K562 (cell line): Measurements from ENCODE around the gene PDZK1IP1. TPM values are rescaled to one million over a fixed set of nuclear protein-coding genes. Genes with fewer than 3 reads are reported as not detected.
A peak's percentile ranks its signal among the peaks of the same experiment; 100 is the strongest.

Experiments used
- ARNT ChIP-seq, 2 experiments: fragments of 450-650 bp; IDR thresholded peaks; 2 replicates each; pipeline ENCODE4 v1.6.1; 2016; ENCODE audit warnings: mild to moderate bottlenecking in 1 of 2
- CBX5 ChIP-seq: IDR thresholded peaks from 2 replicates; pipeline ENCODE4 v1.6.1; 2014; ENCODE audit warnings: low read depth, borderline replicate concordance
- CSDE1 ChIP-seq, 2 experiments: fragments of 450-650 bp; IDR thresholded peaks; 2 replicates each; pipeline ENCODE4 v1.6.1; 2016; ENCODE audit warnings: mild to moderate bottlenecking in 1 of 2
- EGR1 ChIP-seq: fragments of 450-650 bp; conservative IDR thresholded peaks from 2 replicates; pipeline ENCODE4 v1.6.1; 2017; ENCODE audit warnings: mild to moderate bottlenecking
- FOXM1 ChIP-seq, 2 experiments: fragments of 450-650 bp in 1 of 2; sonication (generic) in 1 of 2; formaldehyde crosslinking in 1 of 2; IDR thresholded peaks; 2 replicates each; pipeline versions ENCODE4 v1.6.1 to v1.9.0; 2017 to 2022; ENCODE audit warnings: low read depth in 2 of 2, mild to moderate bottlenecking in 2 of 2, missing genetic modification reagents in 1 of 2, moderate library complexity in 1 of 2
- GABPB1 ChIP-seq: sonication (generic); formaldehyde crosslinking; IDR thresholded peaks from 2 replicates; pipeline ENCODE4 v1.8.0; 2022; ENCODE audit warnings: mild to moderate bottlenecking, missing genetic modification reagents
- GATAD2A ChIP-seq: fragments of 450-650 bp; IDR thresholded peaks from 2 replicates; pipeline ENCODE4 v1.6.1; 2017
- HCFC1 ChIP-seq: IDR thresholded peaks from 2 replicates; pipeline ENCODE4 v1.6.1; 2012; ENCODE audit warnings: low read depth, low read length, improper control_type of control experiment
- HDAC2 ChIP-seq: fragments of 450-650 bp; IDR thresholded peaks from 2 replicates; pipeline ENCODE4 v1.6.1; 2016; ENCODE audit warnings: mild to moderate bottlenecking
- HES1 ChIP-seq: fragments of 450-650 bp; IDR thresholded peaks from 2 replicates; pipeline ENCODE4 v1.6.1; 2016; ENCODE audit warnings: low read depth, mild to moderate bottlenecking, moderate library complexity
- NFATC3 ChIP-seq: fragments of 450-650 bp; IDR thresholded peaks from 2 replicates; pipeline ENCODE4 v1.6.1; 2017; ENCODE audit warnings: mild to moderate bottlenecking
- PBX2 ChIP-seq, 2 experiments: IDR thresholded peaks in 1 of 2; conservative IDR thresholded peaks in 1 of 2; 2 replicates each; pipeline ENCODE4 v1.6.1; 2016; ENCODE audit warnings: low read depth in 2 of 2, mild to moderate bottlenecking in 1 of 2, missing compliant biosample characterization in 1 of 2, missing genetic modification characterization in 1 of 2, moderate library complexity in 1 of 2
- POLR2AphosphoS2 ChIP-seq: IDR thresholded peaks from 2 replicates; pipeline ENCODE4 v1.6.1; 2012; ENCODE audit warnings: low read length, improper control_type of control experiment
- POLR2G ChIP-seq: fragments of 200-400 bp; formaldehyde crosslinking; IDR thresholded peaks from 2 replicates; pipeline ENCODE4 v1.6.1; 2017; ENCODE audit warnings: low read depth, mild to moderate bottlenecking, antibody characterized with exemption, low read length, moderate library complexity
- PPARD ChIP-seq: fragments of 250-450 bp; sonication (Bioruptor Pico); IDR thresholded peaks from 2 replicates; pipeline ENCODE4 v1.8.0; 2022; ENCODE audit warnings: inconsistent platforms, mild to moderate bottlenecking, moderate library complexity
- PTBP1 ChIP-seq: fragments of 200-400 bp; formaldehyde crosslinking; IDR thresholded peaks from 2 replicates; pipeline ENCODE4 v1.6.1; 2017; ENCODE audit warnings: low read depth, low read length
- RBM22 ChIP-seq: fragments of 200-400 bp; formaldehyde crosslinking; IDR thresholded peaks from 2 replicates; pipeline ENCODE4 v1.6.1; 2018; ENCODE audit warnings: low read length, low read depth; ENCODE audit not compliant: poor library complexity, severe bottlenecking
- RCOR1 ChIP-seq, 2 experiments: IDR thresholded peaks; 2 replicates each; pipeline ENCODE4 v1.6.1; 2012; ENCODE audit warnings: low read depth in 2 of 2, low read length in 2 of 2, borderline replicate concordance in 1 of 2, improper control_type of control experiment in 1 of 2
- SMAD1 ChIP-seq: fragments of 150-350 bp; IDR thresholded peaks from 2 replicates; pipeline ENCODE4 v1.6.1; 2014; ENCODE audit warnings: low read length, low read depth; ENCODE audit not compliant: partially characterized antibody
- TEAD4 ChIP-seq, 2 experiments: sonication (generic) in 1 of 2; formaldehyde crosslinking in 1 of 2; IDR thresholded peaks; 2 replicates each; pipeline versions ENCODE4 v1.6.1 to v1.8.0; 2012 to 2022; ENCODE audit warnings: borderline replicate concordance in 1 of 2, inconsistent platforms in 1 of 2, low read length in 1 of 2, mild to moderate bottlenecking in 1 of 2, missing genetic modification reagents in 1 of 2
- ZC3H11A ChIP-seq: IDR thresholded peaks from 2 replicates; pipeline ENCODE4 v1.6.1; 2012; ENCODE audit warnings: low read depth, low read length, improper control_type of control experiment
- ZNF140 ChIP-seq: fragments of 250-450 bp; sonication (Bioruptor Pico); IDR thresholded peaks from 2 replicates; pipeline ENCODE4 v1.8.0; 2021; ENCODE audit warnings: moderate library complexity, mild to moderate bottlenecking, inconsistent platforms
- ZNF583 ChIP-seq: fragments of 250-450 bp; sonication (Bioruptor Pico); IDR thresholded peaks from 2 replicates; pipeline ENCODE4 v1.4.0; 2020
- ZNF766 ChIP-seq: fragments of 200-800 bp; sonication (Bioruptor generic); conservative IDR thresholded peaks from 2 replicates; pipeline ENCODE4 v1.6.1; 2016; ENCODE audit warnings: missing genetic modification characterization, missing compliant biosample characterization
- ZNF778 ChIP-seq: fragments of 450-650 bp; formaldehyde crosslinking; IDR thresholded peaks from 2 replicates; pipeline ENCODE4 v1.4.0; 2020; ENCODE audit warnings: mild to moderate bottlenecking, moderate library complexity
- polyA plus RNA-seq, 8 experiments: library from polyadenylated mRNA; depleted of rRNA in 4 of 8; stranded (reverse) in 5 of 8; unstranded in 3 of 8; fragments of >200 nt; fragmentation: Nextera tagmentation in 2 of 8; fragmentation: Illumina TruSeq in 1 of 8; extraction: Ambion mirVana in 2 of 8; extraction: Trizol in 1 of 8; gene quantifications; 2 replicates each; pipeline versions ENCODE4 v1.2.1 to v1.2.3, GENCODE V29; 2011 to 2014; ENCODE audit warnings: inconsistent platforms in 1 of 8, missing spikeins in 1 of 8
- total RNA-seq, 7 experiments: library from RNA; depleted of rRNA in 6 of 7; stranded (reverse); fragments of >200 nt in 6 of 7; fragmentation: Illumina TruSeq in 2 of 7; extraction: Trizol in 2 of 7; gene quantifications; 2 replicates each; pipeline versions ENCODE4 v1.2.1 to v1.2.3, GENCODE V29; 2011 to 2021; ENCODE audit warnings: low replicate concordance in 1 of 7
- TF ChIP-seq, protein P1 (sequence below): fragments of 450-650 bp; IDR thresholded peaks from 2 replicates; pipeline ENCODE4 v1.6.1; 2017; ENCODE audit warnings: mild to moderate bottlenecking, moderate library complexity

The PDZK1IP1 gene
- total and polyA plus RNA-seq, 9 of the 15 experiments (the other 6 are each of a cell fraction or from before 2014, with no cell fraction given): 0.17 to 0.68 (median 0.53) TPM; not detected in 2

DNA sequence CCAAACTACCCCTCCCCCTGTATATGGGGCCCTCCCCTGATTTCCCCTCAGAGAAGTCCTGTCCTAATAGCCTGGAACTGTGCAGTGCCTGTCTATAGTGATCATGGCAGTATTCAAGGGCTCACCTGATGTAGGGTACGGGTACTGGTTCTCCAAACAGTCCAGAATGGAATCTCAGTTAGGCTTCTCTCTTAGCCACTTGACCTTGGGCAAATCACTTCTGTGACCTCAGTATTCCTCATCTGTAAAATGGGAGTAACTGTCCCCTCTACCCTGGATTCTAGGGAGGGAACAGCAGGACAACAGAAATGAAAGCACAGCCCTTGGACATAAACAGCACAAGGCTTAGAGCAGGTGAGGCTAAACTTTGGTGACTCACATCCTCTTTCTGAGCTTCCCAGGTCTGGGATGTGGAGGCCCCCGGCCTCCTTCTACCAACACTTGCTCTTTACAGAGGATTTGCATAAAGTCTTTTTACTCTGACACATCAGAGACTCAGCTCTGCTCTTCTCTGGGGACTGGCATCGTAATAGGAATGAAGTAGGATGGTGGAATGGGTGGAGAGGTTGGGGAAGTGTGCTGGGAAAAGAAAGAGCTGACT is 20.0 kb upstream of the PDZK1IP1 start (continued):
- TF ChIP-seq RCOR1 (IDR thresholded peaks at IDR 0.05; ENCODE audit: borderline replicate concordance in 1 of 2, low read depth in 2 of 2, low read length in 2 of 2) (peak; percentile 58 to 90; a peak in 3 of 4 replicates), HCFC1 (no peak), EGR1 (no peak), FOXM1 (IDR thresholded peaks at IDR 0.05; ENCODE audit: low read depth) (no peak), FOXM1 (CRISPR knock-in tag; IDR thresholded peaks at IDR 0.05; ENCODE audit: low read depth) (no peak), ZNF583 (CRISPR knock-in tag) (no peak), GATAD2A (no peak), HDAC2 (peak; percentile 93), RBM22 (no peak), NFATC3 (no peak), ARNT (IDR thresholded peaks at IDR 0.05) (0 out of 4 replicates have a peak, but pooled peaks of 1 of the 2 experiments have one; percentile 33), POLR2G (no peak), CBX5 (no peak), CSDE1 (IDR thresholded peaks at IDR 0.05) (no peak), PPARD (CRISPR knock-in tag) (no peak), ZC3H11A (no peak), ZNF766 (CRISPR knock-in tag) (no peak), TEAD4 (IDR thresholded peaks at IDR 0.05; ENCODE audit: low read length) (no peak), TEAD4 (CRISPR knock-in tag; IDR thresholded peaks at IDR 0.05; ENCODE audit: borderline replicate concordance) (no peak), GABPB1 (no peak), HES1 (no peak), SMAD1 (no peak), ZNF778 (CRISPR knock-in tag) (no peak), PBX2 (CRISPR knock-in tag; IDR thresholded peaks at IDR 0.05; ENCODE audit: low read depth) (no peak), PBX2 (tag; conservative IDR thresholded peaks at IDR 0.05; ENCODE audit: low read depth) (no peak), ZNF140 (CRISPR knock-in tag) (no peak), POLR2AphosphoS2 (no peak), PTBP1 (peak; percentile 73; the same call in 1 of the 2 replicates)
- TF ChIP-seq, protein P1, sequence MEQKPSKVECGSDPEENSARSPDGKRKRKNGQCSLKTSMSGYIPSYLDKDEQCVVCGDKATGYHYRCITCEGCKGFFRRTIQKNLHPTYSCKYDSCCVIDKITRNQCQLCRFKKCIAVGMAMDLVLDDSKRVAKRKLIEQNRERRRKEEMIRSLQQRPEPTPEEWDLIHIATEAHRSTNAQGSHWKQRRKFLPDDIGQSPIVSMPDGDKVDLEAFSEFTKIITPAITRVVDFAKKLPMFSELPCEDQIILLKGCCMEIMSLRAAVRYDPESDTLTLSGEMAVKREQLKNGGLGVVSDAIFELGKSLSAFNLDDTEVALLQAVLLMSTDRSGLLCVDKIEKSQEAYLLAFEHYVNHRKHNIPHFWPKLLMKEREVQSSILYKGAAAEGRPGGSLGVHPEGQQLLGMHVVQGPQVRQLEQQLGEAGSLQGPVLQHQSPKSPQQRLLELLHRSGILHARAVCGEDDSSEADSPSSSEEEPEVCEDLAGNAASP: no peak
